OCI-LY1 (cell line): ENCODE measurements around the gene DAPK2.
A peak's percentile ranks its signal among the peaks of the same experiment; 100 is the strongest.

ENCODE experiments used
- H2AFZ ChIP-seq: fragments of 200-600 bp; sonication (generic), shearing (Covaris generic); 2 replicates; pipeline ENCODE4 v1.6.0; 2014; ENCODE audit warnings: antibody characterized with exemption, mild to moderate bottlenecking, low read length
- H3F3A ChIP-seq: fragments of 200-600 bp; sonication (generic), shearing (Covaris generic); 2 replicates; pipeline ENCODE4 v1.6.0; 2014; ENCODE audit warnings: mild to moderate bottlenecking, antibody characterized with exemption, low read length, moderate library complexity; ENCODE audit not compliant: insufficient read depth
- H3K27ac ChIP-seq: fragments of 200-600 bp; sonication (generic); 2 replicates; pipeline ENCODE4 v1.5.1; 2014; ENCODE audit warnings: low read length, mixed run types, mild to moderate bottlenecking, low read depth; ENCODE audit not compliant: poor library complexity, severe bottlenecking
- H3K27me3 ChIP-seq: fragments of 200-600 bp; sonication (generic); 2 replicates; pipeline ENCODE4 v1.6.0; 2014; ENCODE audit warnings: antibody characterized with exemption, mild to moderate bottlenecking, low read length, moderate library complexity; ENCODE audit not compliant: insufficient read depth
- H3K36me3 ChIP-seq: fragments of 200-600 bp; sonication (generic); 2 replicates; pipeline ENCODE4 v1.6.1; 2014; ENCODE audit warnings: mild to moderate bottlenecking, antibody characterized with exemption, low read length, moderate library complexity, mixed read lengths; ENCODE audit not compliant: insufficient read depth
- H3K4me1 ChIP-seq: fragments of 200-600 bp; sonication (generic); 2 replicates; pipeline ENCODE4 v1.5.1; 2014; ENCODE audit warnings: mild to moderate bottlenecking, low read length, moderate library complexity; ENCODE audit not compliant: insufficient read depth, severe bottlenecking
- H3K4me2 ChIP-seq: fragments of 200-600 bp; sonication (generic), shearing (Covaris generic); 2 replicates; pipeline ENCODE4 v1.6.1; 2014; ENCODE audit warnings: low read length
- H3K4me3 ChIP-seq: fragments of 200-600 bp; sonication (generic); 2 replicates; pipeline ENCODE4 v1.5.1; 2014; ENCODE audit warnings: low read length, low read depth, mild to moderate bottlenecking, mixed read lengths; ENCODE audit not compliant: poor library complexity, severe bottlenecking
- H3K79me2 ChIP-seq: fragments of 200-600 bp; shearing (Covaris generic); 2 replicates; pipeline ENCODE4 v1.6.1; 2016; ENCODE audit warnings: mixed run types, low read length, mixed read lengths; ENCODE audit not compliant: insufficient read depth
- H3K9ac ChIP-seq: fragments of 200-600 bp; sonication (generic), shearing (Covaris generic); 2 replicates; pipeline ENCODE4 v1.6.1; 2014; ENCODE audit warnings: mild to moderate bottlenecking, low read length, mixed read lengths
- H3K9me2 ChIP-seq: fragments of 200-600 bp; sonication (generic), shearing (Covaris generic); 2 replicates; pipeline ENCODE4 v1.6.1; 2014; ENCODE audit warnings: low read depth, mild to moderate bottlenecking, low read length, mixed read lengths
- H3K9me3 ChIP-seq: fragments of 200-600 bp; shearing (Covaris generic); 2 replicates; pipeline ENCODE4 v1.6.1; 2014; ENCODE audit warnings: low read length, mixed read lengths
- H4K20me1 ChIP-seq: fragments of 200-600 bp; sonication (generic), shearing (Covaris generic); 2 replicates; pipeline ENCODE4 v1.6.0; 2016; ENCODE audit warnings: mild to moderate bottlenecking, low read length; ENCODE audit not compliant: insufficient read depth
- EZH2 ChIP-seq: fragments of 200-600 bp; sonication (generic), shearing (Covaris generic); IDR thresholded peaks from 2 replicates; pipeline ENCODE4 v1.8.0; 2017; ENCODE audit warnings: borderline replicate concordance, mixed run types, mild to moderate bottlenecking, antibody characterized with exemption, low read length, moderate library complexity, mixed read lengths
- TF ChIP-seq, protein P1 (sequence below): fragments of 200-600 bp; sonication (generic), shearing (Covaris generic); IDR thresholded peaks from 2 replicates; pipeline ENCODE4 v1.5.1; 2017; ENCODE audit warnings: mild to moderate bottlenecking, antibody characterized with exemption, low read length, moderate library complexity, mixed read lengths

The DAPK2 gene

DNA sequence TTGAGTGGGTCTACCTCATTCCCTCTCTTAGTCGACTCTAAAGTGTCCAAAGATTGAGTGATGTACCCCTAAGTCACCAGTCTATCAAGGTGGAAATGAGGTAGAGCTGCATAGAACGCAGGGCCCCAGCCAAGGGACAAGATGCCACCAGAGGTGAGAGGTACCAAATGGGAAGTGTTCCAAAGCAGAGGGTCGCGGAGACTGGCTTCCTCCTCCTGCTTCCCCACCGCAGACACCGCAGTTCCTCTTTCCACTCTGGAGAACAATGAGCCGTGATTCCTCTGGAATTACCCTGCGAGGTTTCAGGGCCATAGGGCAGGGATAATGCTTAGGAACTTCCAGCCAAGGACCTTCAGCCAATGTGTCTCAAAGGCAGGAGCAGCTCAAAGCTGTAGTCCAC, 55.8 kb downstream of the DAPK2 start:
- Histone ChIP-seq H3K4me2 (peak overlapping the region; percentile 22; the same call in 1 of the 2 replicates), H3K4me1 (peaks cover 49% of the 10 kb centered on the region), H3K9me3 (no peaks in the 10 kb centered on the region), H3K27me3 (no peaks in the 10 kb centered on the region), H3K9me2 (no peaks in the 10 kb centered on the region), H2AFZ (no peak overlapping the region), H3K9ac (no peak overlapping the region; the same call in 1 of the 2 replicates), H3K4me3 (no peak overlapping the region), H3K79me2 (no peaks in the 10 kb centered on the region), H3K27ac (peak overlapping the region; percentile 58), H3F3A (no peaks in the 10 kb centered on the region), H3K36me3 (no peaks in the 10 kb centered on the region), H4K20me1 (no peaks in the 10 kb centered on the region)
- TF ChIP-seq, protein P1, sequence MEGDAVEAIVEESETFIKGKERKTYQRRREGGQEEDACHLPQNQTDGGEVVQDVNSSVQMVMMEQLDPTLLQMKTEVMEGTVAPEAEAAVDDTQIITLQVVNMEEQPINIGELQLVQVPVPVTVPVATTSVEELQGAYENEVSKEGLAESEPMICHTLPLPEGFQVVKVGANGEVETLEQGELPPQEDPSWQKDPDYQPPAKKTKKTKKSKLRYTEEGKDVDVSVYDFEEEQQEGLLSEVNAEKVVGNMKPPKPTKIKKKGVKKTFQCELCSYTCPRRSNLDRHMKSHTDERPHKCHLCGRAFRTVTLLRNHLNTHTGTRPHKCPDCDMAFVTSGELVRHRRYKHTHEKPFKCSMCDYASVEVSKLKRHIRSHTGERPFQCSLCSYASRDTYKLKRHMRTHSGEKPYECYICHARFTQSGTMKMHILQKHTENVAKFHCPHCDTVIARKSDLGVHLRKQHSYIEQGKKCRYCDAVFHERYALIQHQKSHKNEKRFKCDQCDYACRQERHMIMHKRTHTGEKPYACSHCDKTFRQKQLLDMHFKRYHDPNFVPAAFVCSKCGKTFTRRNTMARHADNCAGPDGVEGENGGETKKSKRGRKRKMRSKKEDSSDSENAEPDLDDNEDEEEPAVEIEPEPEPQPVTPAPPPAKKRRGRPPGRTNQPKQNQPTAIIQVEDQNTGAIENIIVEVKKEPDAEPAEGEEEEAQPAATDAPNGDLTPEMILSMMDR: no peak
- TF ChIP-seq EZH2: no peak

DNA sequence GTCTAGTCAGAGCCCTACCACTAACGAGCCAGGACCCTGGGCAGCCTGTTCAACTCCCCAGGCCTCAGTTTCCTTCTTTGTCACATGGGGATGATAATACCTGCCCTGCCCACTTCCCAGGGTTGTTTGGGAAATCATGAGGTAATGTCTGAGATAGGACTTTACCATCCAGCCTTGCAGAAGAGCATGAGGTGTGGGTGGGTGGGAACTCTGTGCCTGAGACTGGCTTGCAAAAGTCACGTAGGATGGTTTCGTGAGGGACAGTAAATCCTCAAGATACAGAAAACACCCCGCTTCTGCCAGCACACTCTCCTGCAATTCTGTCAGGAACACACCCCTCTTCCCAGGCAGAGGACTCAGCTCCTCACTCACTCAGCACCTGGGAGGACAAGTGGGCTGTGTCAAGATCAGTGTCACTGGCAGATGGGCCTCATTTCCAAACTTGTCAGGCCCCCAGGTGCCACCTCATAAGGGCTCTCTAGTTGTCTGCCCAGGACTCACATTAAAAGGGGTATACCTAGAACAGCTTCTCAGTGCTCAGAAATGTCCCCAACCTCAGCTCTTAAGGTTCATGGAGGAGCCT, 58.4 kb downstream of the DAPK2 start:
- H3K9me3 ChIP-seq: no peaks in the 10 kb centered on the region
- H3K9me2 ChIP-seq: no peaks in the 10 kb centered on the region
- H3K79me2 ChIP-seq: no peaks in the 10 kb centered on the region
- no peak overlapping the region for H3K9ac ChIP-seq
- H3K4me3 ChIP-seq: no peak overlapping the region
- no peaks in the 10 kb centered on the region for H3F3A ChIP-seq
- H3K36me3 ChIP-seq: no peaks in the 10 kb centered on the region
- no peaks in the 10 kb centered on the region for H4K20me1 ChIP-seq
- H2AFZ ChIP-seq: no peak overlapping the region
- H3K27ac ChIP-seq: peak overlapping the region; percentile 74
- H3K27me3 ChIP-seq: no peaks in the 10 kb centered on the region
- no peak overlapping the region for H3K4me2 ChIP-seq
- peaks cover 63% of the 10 kb centered on the region for H3K4me1 ChIP-seq
- TF ChIP-seq, protein P1: no peak

DNA sequence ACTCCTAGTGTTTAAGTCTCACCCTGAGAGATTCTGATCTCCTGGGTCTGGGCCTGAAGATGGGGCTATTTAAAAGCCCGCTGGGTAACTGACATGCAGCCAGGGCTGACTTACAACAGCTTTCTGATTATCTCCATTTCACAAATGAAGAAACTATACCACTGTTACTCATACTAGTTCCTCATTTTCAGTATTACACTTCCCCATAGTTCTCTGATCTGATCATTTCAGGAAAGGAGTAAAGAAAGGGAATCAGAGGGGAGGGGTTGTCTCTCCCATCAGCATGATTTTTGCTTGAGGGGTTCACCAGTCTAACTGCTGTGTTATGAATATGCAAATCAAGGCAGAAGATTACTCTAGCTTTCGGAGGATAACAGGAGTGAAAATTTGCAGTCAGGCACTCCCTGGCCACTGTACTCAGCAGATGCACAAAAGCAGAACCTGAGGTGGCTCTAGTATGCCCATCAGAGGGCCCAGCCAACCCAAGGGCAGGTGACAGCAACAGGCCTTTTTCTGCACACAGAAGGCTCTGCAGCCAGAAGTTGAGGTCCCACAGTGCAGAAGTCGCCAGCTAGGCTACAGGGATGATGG, 59.4 kb downstream of the DAPK2 start:
- Histone ChIP-seq H3K9me2 (no peaks in the 10 kb centered on the region), H3K9me3 (no peaks in the 10 kb centered on the region), H2AFZ (no peak overlapping the region), H3K4me3 (no peak overlapping the region), H3K27ac (peak overlapping the region; percentile 74), H3F3A (no peaks in the 10 kb centered on the region), H3K4me2 (peak overlapping the region; percentile 26; the same call in 1 of the 2 replicates), H3K4me1 (peaks cover 63% of the 10 kb centered on the region), H4K20me1 (no peaks in the 10 kb centered on the region), H3K27me3 (no peaks in the 10 kb centered on the region), H3K9ac (no peak overlapping the region; the same call in 1 of the 2 replicates), H3K36me3 (no peaks in the 10 kb centered on the region), H3K79me2 (no peaks in the 10 kb centered on the region)
- no peak for TF ChIP-seq EZH2
- TF ChIP-seq, protein P1: 0 out of 2 replicates have a peak, but pooled peaks have one; percentile 6
